ENCODE data around the gene MINK1.
A peak's percentile ranks its signal among the peaks of the same experiment; 100 is the strongest.

MINK1 gene

GRCh38 chr17:4945944-4946280, 112.8 kb downstream of the MINK1 start:
- Histone ChIP-seq H3K27ac (replicated peaks) (peak overlapping the region; percentile 98), H3K27me3 (ENCODE audit: insufficient read depth, poor library complexity, severe bottlenecking) (no peaks in the 10 kb centered on the region), H3K4me3 (replicated peaks; ENCODE audit: insufficient read depth, low read length) (peak overlapping the region; percentile 67)
- no peak for DNase-seq (ENCODE audit: low read depth in 1 of 2, low spot score in 1 of 2)
- no peak for TF ChIP-seq REST (IDR thresholded peaks at IDR 0.05; ENCODE audit: insufficient replicate concordance, low read depth)

- Histone ChIP-seq H3K27me3 (ENCODE audit: insufficient read depth, poor library complexity, severe bottlenecking) (no peaks in the 10 kb centered on the region), H3K4me3 (replicated peaks; ENCODE audit: insufficient read depth, low read length) (peak overlapping the region; percentile 67), H3K27ac (replicated peaks) (peak overlapping the region; percentile 98)
- DNase-seq (ENCODE audit: low read depth in 1 of 2, low spot score in 1 of 2): no peak
- TF ChIP-seq CTCF (IDR thresholded peaks at IDR 0.05; ENCODE audit: insufficient read depth, low read length) (no peak), SPI1 (IDR thresholded peaks at IDR 0.05; ENCODE audit: borderline replicate concordance, low read depth) (no peak), REST (IDR thresholded peaks at IDR 0.05; ENCODE audit: insufficient replicate concordance, low read depth) (no peak), GABPA (IDR thresholded peaks at IDR 0.05; ENCODE audit: low read depth) (no peak), POLR2AphosphoS5 (IDR thresholded peaks at IDR 0.05; ENCODE audit: low read depth) (no peak)
Observed at GRCh38 chr17:4946312-4946976, 113.3 kb downstream of the MINK1 start.

- DNase-seq (ENCODE audit: low read depth in 1 of 2, low spot score in 1 of 2): peak in 1 of 2 experiments; percentile 48
- H3K4me3 ChIP-seq (replicated peaks; ENCODE audit: insufficient read depth, low read length): peak overlapping the region; percentile 67
- H3K27ac ChIP-seq (replicated peaks): peak overlapping the region; percentile 98
- H3K27me3 ChIP-seq (ENCODE audit: insufficient read depth, poor library complexity, severe bottlenecking): no peaks in the 10 kb centered on the region
- TF ChIP-seq REST (IDR thresholded peaks at IDR 0.05; ENCODE audit: insufficient replicate concordance, low read depth) (no peak), SPI1 (IDR thresholded peaks at IDR 0.05; ENCODE audit: borderline replicate concordance, low read depth) (peak; percentile 39; the same call in 1 of the 2 replicates)
Observed at GRCh38 chr17:4947010-4947410, 113.9 kb downstream of the MINK1 start.
